Fibroblast of lung (primary cell): ENCODE measurements around the gene SYNE1. TPM values are rescaled to one million over a fixed set of nuclear protein-coding genes. Genes with fewer than 3 reads are reported as not detected.

Experiments
- DNase-seq, 2 donors: peaks; one replicate each; pipeline versions ENCODE4 v3.0.0 to v3.0.0-alpha.2; 2010; ENCODE audit warnings: low read depth in 2 of 2
- H2AFZ ChIP-seq: 2 replicates; pipeline ENCODE4 v1.5.1; 2012; ENCODE audit warnings: low read length, control low read depth, inconsistent platforms
- H3K27ac ChIP-seq: 2 replicates; pipeline ENCODE4 v1.5.1; 2011; ENCODE audit warnings: low read length, control low read depth; ENCODE audit not compliant: insufficient read depth
- H3K27me3 ChIP-seq: 2 replicates; pipeline ENCODE4 v1.5.1; 2011; ENCODE audit warnings: mild to moderate bottlenecking, low read length; ENCODE audit not compliant: control insufficient read depth, insufficient read depth
- H3K36me3 ChIP-seq: 2 replicates; pipeline ENCODE4 v1.5.1; 2011; ENCODE audit warnings: low read length; ENCODE audit not compliant: control insufficient read depth, insufficient read depth
- H3K4me1 ChIP-seq: 2 replicates; pipeline ENCODE4 v1.5.1; 2011; ENCODE audit warnings: low read length; ENCODE audit not compliant: control insufficient read depth, insufficient read depth; ENCODE audit errors: extremely low read depth
- H3K4me2 ChIP-seq: 2 replicates; pipeline ENCODE4 v1.5.1; 2011; ENCODE audit warnings: low read length, control low read depth; ENCODE audit not compliant: insufficient read depth; ENCODE audit errors: extremely low read depth
- H3K4me3 ChIP-seq, 4 experiments: fragments of 200-600 bp in 1 of 4; sonication (generic) in 1 of 4; replicated peaks in 1 of 4; 2 replicates each; pipeline ENCODE4 v1.5.1; 2011 to 2016; ENCODE audit warnings: low read length in 4 of 4, low read depth in 3 of 4, mild to moderate bottlenecking in 3 of 4, control low read depth in 2 of 4, inconsistent platforms in 1 of 4, mixed read lengths in 1 of 4; ENCODE audit not compliant: insufficient read depth in 1 of 4; ENCODE audit errors: control extremely low read depth in 1 of 4
- H3K79me2 ChIP-seq: 2 replicates; pipeline ENCODE4 v1.5.1; 2012; ENCODE audit warnings: mild to moderate bottlenecking, low read length, inconsistent platforms; ENCODE audit not compliant: control insufficient read depth, insufficient read depth
- H3K9ac ChIP-seq: 2 replicates; pipeline ENCODE4 v1.5.1; 2011; ENCODE audit warnings: mild to moderate bottlenecking, low read length, control low read depth; ENCODE audit not compliant: insufficient read depth
- H3K9me3 ChIP-seq: 2 replicates; pipeline ENCODE4 v1.5.1; 2012; ENCODE audit warnings: low read depth, low read length; ENCODE audit not compliant: control insufficient read depth, insufficient read depth
- H4K20me1 ChIP-seq: 2 replicates; pipeline ENCODE4 v1.5.1; 2011; ENCODE audit warnings: low read length; ENCODE audit not compliant: control insufficient read depth, insufficient read depth; ENCODE audit errors: extremely low read depth
- EZH2 ChIP-seq: IDR thresholded peaks from 2 replicates; pipeline ENCODE4 v1.5.1; 2012; ENCODE audit warnings: low read length, control low read depth, mild to moderate bottlenecking; ENCODE audit errors: missing control alignments
- polyA plus RNA-seq, 2 donors: library from polyadenylated mRNA; depleted of rRNA in 1 of 2; stranded (reverse) in 1 of 2; unstranded in 1 of 2; fragments of >200 nt; gene quantifications; 2 replicates each; pipeline ENCODE4 v1.2.1, GENCODE V29; 2011 to 2012; ENCODE audit warnings: missing spikeins in 1 of 2
- total RNA-seq: library from RNA; depleted of rRNA; stranded (reverse); fragments of >200 nt; gene quantifications from 2 replicates; pipeline ENCODE4 v1.2.1, GENCODE V29; 2014
- TF ChIP-seq, protein P1 (sequence below), 2 donors: IDR thresholded peaks in 1 of 2; conservative IDR thresholded peaks in 1 of 2; 1 replicate in 1 of 2; 2 replicates in 1 of 2; pipeline ENCODE4 v1.5.1; 2011 to 2012; ENCODE audit warnings: low read length in 2 of 2, control low read depth in 1 of 2, inconsistent platforms in 1 of 2, low read depth in 1 of 2, mild to moderate bottlenecking in 1 of 2

The SYNE1 gene
- total and polyA plus RNA-seq, 2 donors (not counting 1 experiment from before 2014, with no cell fraction given) = 21.7 to 219 TPM

DNA sequence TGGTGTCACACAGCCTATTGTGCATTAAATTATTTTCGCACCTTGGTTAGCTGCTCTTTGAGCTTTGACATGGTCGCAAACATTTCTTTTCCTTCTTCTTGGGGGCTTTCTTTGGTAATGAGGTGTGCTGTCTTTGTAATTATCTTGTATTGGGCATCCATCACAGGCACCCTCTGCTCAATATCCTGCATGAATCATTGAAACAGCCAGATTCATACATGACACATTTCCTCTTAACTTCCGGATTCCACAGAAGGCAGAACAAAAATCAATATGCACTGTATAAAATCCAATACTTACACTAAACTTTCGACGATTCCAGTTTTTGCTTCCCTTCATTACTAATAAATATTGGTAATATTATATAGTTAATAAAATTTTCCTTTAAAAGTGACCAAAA lies 175.6 kb downstream of the SYNE1 start:
- Histone ChIP-seq H3K79me2 (no peaks in the 10 kb centered on the region), H3K9ac (no peak overlapping the region), H2AFZ (no peak overlapping the region), H3K27ac (no peak overlapping the region), H3K36me3 (no peaks in the 10 kb centered on the region), H3K9me3 (no peaks in the 10 kb centered on the region), H3K4me1 (peaks cover 2% of the 10 kb centered on the region), H3K4me3 (no peak overlapping the region), H4K20me1 (no peaks in the 10 kb centered on the region), H3K27me3 (no peaks in the 10 kb centered on the region), H3K4me2 (no peak overlapping the region)
- peak; percentile 4 to 9 for DNase-seq
- TF ChIP-seq, protein P1, sequence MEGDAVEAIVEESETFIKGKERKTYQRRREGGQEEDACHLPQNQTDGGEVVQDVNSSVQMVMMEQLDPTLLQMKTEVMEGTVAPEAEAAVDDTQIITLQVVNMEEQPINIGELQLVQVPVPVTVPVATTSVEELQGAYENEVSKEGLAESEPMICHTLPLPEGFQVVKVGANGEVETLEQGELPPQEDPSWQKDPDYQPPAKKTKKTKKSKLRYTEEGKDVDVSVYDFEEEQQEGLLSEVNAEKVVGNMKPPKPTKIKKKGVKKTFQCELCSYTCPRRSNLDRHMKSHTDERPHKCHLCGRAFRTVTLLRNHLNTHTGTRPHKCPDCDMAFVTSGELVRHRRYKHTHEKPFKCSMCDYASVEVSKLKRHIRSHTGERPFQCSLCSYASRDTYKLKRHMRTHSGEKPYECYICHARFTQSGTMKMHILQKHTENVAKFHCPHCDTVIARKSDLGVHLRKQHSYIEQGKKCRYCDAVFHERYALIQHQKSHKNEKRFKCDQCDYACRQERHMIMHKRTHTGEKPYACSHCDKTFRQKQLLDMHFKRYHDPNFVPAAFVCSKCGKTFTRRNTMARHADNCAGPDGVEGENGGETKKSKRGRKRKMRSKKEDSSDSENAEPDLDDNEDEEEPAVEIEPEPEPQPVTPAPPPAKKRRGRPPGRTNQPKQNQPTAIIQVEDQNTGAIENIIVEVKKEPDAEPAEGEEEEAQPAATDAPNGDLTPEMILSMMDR (conservative IDR thresholded peaks at IDR 0.05 in 1 of 2, IDR thresholded peaks at IDR 0.05 in 1 of 2; ENCODE audit: low read depth in 1 of 2, low read length in 2 of 2) = no peak
- TF ChIP-seq EZH2 = no peak

DNA sequence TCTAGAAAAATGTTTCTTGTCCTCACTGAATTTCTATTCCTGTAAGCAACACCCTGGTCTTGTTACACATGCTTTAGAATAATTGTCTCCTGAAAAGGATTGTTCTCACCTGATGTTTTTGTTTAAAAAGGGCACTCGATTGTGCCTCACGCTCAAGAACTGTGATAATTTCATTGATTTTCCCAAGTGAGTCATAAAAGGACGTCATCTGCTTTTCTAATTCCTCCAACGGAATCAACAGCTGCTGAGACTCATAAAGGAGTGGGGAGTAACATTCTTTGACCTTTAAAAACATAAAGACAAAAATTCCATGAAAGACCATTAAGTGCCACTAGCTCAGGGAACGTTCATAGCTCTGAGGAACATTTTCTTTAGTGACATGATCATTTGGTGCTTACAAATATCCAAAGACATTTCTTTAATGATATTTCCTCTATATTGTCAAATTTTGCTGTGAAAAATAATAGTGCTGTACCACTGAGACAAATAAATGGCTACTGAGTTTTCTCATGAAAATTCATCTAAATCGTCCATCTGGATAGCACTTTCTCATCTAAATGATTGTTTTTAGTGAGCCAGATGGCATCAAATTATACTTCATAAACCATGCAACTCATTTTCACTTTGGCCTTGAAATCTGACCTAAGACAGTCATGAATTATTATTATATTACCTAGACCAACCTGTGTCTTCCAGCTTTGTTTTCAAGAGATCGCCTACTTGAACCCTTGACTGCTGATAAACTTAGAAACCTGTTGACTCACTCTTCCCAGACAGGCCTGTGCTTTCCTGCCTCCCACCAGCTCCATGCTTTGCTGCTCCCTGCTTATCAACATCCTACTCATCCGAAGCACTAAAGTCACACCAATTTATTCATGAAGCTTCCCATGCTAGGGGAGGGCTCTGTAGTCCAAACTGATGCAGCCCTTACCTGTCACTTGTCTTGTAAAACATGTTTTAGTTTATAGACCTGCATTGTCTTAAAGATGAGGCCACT lies 178.2 kb downstream of the SYNE1 start:
- Histone ChIP-seq H3K9me3 (no peaks in the 10 kb centered on the region), H3K4me3 (no peak overlapping the region), H2AFZ (no peak overlapping the region), H3K27ac (no peak overlapping the region), H3K4me1 (peaks cover 2% of the 10 kb centered on the region), H3K9ac (no peak overlapping the region), H3K4me2 (no peak overlapping the region), H3K79me2 (no peaks in the 10 kb centered on the region), H3K27me3 (no peaks in the 10 kb centered on the region), H3K36me3 (no peaks in the 10 kb centered on the region), H4K20me1 (no peaks in the 10 kb centered on the region)
- peak; percentile 31 to 71 for DNase-seq
- no peak for TF ChIP-seq EZH2
- TF ChIP-seq, protein P1 (conservative IDR thresholded peaks at IDR 0.05 in 1 of 2, IDR thresholded peaks at IDR 0.05 in 1 of 2; ENCODE audit: low read depth in 1 of 2, low read length in 2 of 2) = no peak

DNA sequence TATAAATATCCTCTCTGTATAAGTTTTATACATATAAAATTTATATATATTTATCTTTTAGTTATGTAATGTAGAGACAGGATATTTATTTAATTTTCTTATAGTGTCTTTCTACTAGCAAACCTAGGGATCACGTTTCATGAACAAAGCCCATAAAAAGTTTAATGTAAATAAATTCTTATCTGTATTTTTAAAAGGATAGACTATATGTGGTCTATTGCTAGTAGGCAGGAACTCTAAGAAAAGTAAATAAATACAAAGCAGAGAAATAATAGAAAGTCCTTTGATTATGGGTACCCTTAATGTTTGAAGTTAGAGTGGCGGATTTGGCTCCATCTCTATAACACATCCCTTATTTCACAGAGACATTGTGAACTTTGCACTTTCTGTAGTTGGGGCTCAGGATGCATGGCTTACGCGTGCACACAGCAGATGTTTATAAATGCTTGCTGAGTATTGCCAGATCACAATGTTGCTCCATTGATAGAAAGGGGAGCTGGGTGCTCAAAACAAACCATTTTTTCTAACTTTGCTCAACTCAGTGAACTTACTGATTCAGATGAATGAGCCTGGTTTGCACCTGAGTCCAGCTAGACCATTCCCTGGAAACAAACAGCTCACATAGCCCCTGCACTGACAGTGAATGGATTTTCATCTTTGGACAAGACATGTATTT lies 179.1 kb downstream of the SYNE1 start:
- no peaks in the 10 kb centered on the region for H4K20me1 ChIP-seq
- H3K4me1 ChIP-seq = peaks cover 2% of the 10 kb centered on the region
- no peaks in the 10 kb centered on the region for H3K36me3 ChIP-seq
- no peak overlapping the region for H3K4me3 ChIP-seq
- H3K9ac ChIP-seq = no peak overlapping the region
- H3K4me2 ChIP-seq = no peak overlapping the region
- H3K27me3 ChIP-seq = no peaks in the 10 kb centered on the region
- no peaks in the 10 kb centered on the region for H3K79me2 ChIP-seq
- peak in 1 of 2 donors; percentile 68 for DNase-seq
- H2AFZ ChIP-seq = no peak overlapping the region
- H3K27ac ChIP-seq = no peak overlapping the region
- no peak for TF ChIP-seq EZH2
- TF ChIP-seq, protein P1 (conservative IDR thresholded peaks at IDR 0.05 in 1 of 2, IDR thresholded peaks at IDR 0.05 in 1 of 2; ENCODE audit: low read depth in 1 of 2, low read length in 2 of 2) = no peak
- H3K9me3 ChIP-seq = no peaks in the 10 kb centered on the region
